KBM-7 (cell line): Measurements from ENCODE around the gene CLTCL1.
"Not testable (repeated sequence)": the region's sequence is repeated elsewhere in the genome, so short reads cannot be mapped to it uniquely, and the experiment has no call there.

Experiments used
- DNase-seq: peaks from one replicate; pipeline ENCODE4 v3.0.0-alpha.2; 2015
- in situ Hi-C: fragments of 300-500 bp; cut with MboI; formaldehyde crosslinking; loops from 2 replicates; pipeline ENCODE4 v1.14.3; 2020; ENCODE audit warnings: low sequenced_read_pairs, low pct_unique_long_range_greater_than_20kb, mixed read lengths

The CLTCL1 gene

DNA sequence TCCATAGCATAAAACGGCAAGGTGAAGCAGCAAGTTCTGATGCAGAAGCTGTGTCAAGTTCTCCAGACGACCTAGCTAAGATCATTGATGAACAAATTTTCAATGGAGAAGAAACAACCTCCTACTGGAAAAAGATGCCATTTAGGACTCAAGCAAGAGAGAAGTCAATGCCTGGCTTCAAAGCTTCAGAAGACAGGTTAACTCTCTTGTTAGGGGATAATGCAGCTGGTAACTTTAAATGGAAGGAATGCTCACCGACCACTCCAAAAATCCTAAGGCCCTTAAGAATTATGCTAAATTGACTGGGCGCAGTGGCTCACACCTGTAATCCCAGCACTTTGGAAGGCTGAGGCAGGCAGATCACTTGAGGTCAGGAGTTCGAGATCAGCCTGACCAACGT is 31.3 kb downstream of the CLTCL1 start:
- DNase-seq, result no peak
- in situ Hi-C loops, result no loop called here

DNA sequence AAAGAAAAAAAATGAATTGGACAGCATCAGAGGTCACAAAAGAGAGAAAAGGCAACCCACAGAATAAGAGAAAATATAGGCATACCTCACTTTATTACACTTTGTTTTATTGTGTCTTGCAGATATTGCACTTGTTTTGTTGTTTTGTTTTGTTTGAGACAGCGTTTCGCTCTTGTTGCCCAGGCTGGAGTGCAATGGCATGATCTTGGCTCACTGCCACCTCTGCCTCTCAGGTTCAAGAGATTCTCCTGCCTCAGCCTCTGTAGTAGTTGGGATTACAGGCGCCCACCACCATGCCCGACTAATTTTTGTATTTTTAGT is 32.6 kb downstream of the CLTCL1 start:
- in situ Hi-C loops, DNase-seq: not testable (repeated sequence)

DNA sequence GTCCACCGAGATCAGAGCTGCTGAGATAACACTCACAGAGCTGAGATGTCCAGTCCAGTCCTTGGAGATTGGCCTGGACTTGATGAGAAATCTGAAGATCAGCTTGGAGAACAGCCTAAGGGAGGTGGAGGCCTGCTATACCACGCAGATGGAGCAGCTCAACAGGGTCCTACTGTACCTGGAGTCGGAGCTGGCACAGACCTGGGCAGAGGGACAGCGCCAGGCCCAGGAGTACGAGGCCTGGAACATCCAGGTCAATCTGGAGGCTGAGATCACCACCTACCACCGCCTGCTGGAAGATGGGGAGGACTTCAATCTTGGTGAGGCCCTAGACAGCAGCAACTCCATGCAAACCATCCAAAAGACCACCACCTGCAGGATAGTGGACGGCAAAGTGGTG is 33.1 kb downstream of the CLTCL1 start:
- in situ Hi-C loops, result no loop called here
- no peak for DNase-seq

DNA sequence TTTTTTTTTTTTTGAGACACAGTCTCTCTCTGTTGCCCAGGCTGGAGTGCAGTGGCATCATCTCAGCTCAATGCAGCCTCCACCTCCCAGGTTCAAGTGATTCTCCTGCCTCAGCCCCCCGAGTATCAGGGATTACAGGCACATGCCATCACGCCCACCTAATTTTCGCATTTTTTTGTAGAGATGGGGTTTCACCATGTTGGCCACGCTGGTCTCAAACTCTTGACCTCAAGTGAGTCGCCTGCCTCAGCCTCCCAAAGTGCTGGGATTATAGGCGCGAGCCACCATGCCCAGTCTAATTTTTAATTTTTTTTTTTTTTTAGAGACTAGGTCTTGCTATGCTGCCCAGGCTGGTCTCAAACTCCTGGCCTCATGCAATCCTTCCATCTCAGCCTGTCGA is 35.2 kb downstream of the CLTCL1 start:
- DNase-seq, in situ Hi-C loops: not testable (repeated sequence)

DNA sequence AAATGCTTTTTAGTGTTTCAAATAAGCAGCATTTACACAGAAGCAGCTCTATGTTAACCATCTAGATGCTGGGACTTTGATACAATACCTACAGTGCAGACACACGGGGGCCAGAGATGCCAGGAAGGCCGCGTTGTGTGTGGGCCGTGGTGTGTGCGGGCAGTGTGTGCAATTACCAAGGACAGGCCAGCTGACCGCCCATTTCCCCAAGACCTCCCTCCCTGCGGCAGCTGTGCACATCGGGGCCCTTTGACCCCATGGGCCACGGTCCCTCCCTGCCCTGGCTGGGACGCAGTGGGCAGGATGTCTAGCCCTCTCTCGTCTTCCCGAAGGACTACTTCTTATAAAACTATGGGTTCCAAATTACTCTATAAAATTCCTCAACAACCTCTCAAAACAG is 38.4 kb downstream of the CLTCL1 start:
- in situ Hi-C loops, result no loop called here
- DNase-seq, result no peak

DNA sequence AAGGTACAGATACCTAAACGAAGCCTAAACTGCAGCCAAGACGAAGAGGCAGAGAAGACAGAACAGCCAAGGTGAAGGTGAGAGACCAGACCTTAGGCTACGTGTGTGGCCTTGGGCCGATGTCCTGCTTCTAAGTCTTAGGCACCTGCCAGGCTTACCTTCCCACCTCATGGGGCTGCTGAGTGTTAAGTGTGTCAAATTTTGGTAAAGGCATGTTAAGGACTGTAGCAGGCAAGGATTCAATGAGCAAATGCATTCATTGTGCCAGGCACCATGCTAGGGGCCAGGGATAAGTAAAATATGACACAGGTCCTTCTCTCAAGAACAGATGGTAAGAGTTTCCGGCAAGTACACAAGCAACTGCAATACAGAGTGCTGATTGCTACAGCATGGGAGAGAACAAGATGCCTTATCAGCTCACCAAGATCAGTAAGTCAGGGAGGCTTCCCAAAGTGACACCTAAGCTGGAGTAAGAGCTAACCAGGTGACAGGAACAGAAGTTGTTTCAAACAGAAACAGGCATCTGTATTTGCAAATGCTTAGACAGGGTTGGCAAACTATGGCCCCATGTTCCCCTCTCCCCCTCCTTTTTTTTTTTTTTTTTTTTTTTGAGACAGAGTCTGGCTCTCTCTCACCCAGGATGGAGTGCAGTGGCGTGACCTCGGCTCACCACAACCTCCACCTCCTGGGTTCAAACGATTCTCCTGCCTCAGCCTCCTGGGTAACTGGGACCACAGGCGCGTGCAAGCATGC is 46.7 kb downstream of the CLTCL1 start:
- in situ Hi-C loops, result no loop called here
- DNase-seq, result no peak

DNA sequence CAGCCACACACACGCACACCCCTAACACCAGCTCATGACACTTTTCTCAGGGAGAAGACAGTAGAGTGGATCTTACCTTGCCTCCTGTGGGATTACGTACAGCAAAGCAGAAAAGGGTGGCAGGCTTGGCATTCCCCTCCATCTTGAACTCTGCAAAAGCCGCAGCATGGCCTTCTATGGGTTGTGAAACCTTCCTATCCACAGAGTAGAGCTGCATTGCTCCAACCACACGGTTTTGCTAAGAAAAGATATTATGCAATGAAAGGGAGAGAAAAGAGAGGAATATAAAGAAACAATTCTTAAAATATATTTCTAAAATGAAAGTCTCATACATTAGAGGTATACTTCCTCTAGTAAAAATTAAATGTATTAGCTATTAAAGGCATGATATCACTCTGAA is 48.8 kb downstream of the CLTCL1 start:
- no peak for DNase-seq
- in situ Hi-C loops, result no loop called here

DNA sequence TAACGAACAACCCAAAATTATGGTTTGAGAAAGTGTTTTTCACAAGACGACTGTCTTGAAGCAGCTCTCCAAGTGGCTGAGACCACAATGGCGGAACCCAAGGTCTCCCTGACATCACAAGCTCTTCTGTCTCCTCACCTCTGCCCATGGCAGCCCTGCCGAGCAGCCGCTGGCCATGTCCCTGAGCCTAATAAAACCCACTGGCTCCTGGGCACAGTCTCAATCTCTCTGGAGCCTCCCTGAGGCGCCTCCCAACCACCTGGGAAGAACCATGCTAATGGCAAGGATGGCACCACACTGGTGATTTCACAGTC is 50.0 kb downstream of the CLTCL1 start:
- in situ Hi-C loops, result no loop called here
- DNase-seq, result no peak

DNA sequence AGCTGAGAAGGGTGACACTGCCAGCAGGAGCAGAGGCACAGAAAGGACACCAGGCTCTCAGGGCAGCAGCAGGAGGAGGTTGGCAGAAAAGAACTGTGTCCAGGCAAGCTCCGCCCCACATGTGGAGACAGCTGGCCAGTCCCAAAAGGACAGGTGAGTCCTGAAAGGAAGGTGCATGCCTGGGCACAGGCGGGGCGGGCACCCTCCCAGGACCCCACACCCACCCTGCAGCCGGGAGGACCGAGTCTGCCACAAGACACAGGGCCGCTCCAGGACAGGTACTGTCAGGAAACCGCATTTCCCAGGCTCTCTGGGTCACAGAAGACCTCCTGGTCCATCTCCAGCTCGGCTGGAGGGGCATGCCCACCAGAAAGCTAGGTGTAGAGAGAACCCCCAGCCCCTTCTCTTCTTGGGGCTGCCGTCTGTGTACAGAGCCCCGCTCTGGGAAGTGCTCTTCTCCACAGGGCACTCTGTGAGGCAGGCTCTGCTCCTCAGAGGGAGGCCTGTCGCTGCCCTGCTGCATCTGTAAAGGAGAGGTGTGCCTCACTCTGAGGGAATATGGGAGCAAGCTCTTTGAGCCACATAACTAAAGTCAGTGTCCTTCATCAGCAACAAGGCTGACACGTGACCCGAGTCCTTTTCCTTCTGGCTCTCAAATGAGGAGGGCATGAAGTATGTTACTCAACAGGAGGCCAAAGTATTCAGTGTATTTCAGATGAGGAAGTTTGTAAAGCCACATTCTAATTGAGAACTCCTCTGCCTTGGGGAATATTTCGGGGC is 50.5 kb downstream of the CLTCL1 start:
- in situ Hi-C loops, result no loop called here
- no peak for DNase-seq

DNA sequence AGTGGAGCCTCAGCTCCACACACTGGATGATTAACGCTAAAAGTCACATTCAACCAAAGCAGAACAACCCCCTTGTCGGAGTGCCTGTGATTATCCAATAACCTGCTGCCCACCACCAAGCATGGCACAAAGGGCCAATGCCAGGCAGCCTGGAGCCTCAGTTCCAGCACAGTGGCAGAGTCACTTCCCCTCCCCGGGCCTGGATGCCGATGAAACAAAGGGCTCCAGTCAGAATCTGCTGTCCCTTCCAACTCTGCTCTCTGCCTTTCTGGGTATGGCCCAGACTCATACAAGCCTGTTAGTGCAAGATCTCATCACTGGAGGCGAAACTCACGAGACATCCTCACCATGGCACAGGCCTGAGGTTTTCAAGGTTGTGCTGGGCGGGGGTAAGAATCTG is 52.1 kb downstream of the CLTCL1 start:
- in situ Hi-C loops, result no loop called here

DNA sequence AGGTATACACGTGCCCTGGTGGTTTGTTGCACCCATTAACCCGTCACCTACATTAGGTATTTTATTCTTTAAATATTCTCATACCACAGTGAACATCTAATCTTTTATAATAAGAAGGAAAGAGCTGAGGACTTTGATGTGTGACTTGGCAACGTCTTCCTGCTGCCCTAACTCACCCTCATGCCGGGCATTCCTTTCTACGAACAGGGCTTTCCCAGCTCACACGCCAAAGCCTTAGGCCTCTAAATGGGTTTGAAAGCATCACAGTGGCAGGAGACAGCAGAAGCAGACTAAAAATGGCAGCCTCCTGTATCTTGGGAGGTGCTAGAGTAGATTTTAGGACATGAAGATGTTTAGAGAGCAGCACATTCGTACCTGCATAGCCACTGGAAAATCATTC is 52.6 kb downstream of the CLTCL1 start:
- in situ Hi-C loops, result no loop called here

More for the DNA sequence above, 52.1 kb downstream of the CLTCL1 start:
- DNase-seq, result no peak

DNA sequence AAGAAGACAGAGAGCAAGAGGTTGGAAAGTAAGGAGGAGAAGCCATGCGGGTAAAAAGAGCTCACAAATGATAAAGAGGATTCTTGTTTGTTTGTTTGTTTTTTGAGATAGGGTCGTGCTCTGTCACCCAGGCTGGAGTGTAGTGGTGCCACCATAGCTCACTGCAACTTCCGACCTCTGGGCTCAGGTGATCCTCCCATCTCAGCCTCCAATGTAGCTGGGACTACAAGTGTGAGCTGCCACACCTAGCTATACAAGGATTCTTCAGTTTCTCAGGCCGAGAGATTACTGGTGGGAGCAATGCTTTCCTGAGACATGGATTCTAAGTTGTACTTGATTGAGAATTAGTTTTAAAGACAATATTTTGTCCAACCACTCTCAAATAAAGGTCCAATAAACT is 55.6 kb downstream of the CLTCL1 start:
- no peak for DNase-seq
- in situ Hi-C loops, result no loop called here

More for the DNA sequence above, 52.6 kb downstream of the CLTCL1 start:
- DNase-seq, result no peak

DNA sequence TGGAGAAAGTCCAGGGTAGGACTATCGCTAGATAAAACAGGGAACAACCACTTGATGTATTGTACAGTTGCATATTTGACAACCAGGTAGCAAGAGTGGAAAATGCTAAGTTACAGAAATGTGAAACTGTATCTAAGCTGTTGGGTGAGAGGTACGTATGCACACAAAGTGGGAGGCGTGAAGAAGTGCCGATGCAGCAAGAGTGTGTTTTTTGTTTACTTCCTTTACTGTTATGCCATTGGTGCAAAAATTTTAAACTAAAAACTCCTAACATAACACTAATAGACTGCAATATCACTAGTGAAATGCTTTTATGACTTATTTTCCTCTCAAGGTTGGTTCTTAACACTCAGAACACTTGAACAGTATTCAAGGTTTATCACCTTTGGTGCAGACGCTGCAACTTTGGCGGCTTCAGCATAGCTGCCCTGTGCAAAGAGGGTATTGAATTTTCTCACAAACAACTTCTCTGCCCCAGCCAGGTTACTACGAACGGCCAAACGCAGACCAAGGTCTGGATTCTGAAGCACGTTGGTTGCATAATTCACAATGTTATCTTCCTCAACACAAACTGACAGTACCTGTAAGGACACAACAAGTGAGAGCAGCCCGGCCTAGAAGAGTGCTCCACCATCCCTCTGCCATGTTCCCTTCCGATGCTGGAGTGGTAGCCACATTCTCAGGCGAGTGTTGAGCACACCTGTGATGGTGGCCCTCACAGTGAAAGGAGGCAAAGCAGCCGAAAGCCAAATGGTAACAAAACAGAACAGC is 57.2 kb downstream of the CLTCL1 start:
- no peak for DNase-seq
- in situ Hi-C loops, result no loop called here

DNA sequence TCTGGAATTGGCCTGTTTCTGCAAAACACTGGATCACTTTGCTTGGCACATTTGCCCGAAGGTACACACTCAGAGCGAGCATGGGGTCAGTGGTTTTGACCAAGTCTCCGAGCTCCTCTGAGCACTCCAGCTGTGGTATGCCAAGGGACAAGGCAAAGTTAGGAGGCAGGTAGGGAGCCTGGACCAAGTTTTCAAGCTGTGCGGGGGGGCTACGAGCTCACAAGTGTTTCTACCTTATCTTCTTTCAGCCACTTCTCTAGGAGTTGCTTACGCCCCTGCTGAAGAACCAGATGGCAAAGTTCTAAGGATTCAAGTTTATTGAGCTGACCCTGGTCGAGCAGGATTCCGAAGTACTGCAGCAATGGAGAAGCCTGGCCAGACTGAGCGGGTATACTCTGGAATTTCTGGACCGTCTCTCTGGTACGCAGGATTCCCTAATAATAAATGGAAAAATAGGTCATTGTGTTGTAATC is 58.3 kb downstream of the CLTCL1 start:
- in situ Hi-C loops, result no loop called here
- no peak for DNase-seq

DNA sequence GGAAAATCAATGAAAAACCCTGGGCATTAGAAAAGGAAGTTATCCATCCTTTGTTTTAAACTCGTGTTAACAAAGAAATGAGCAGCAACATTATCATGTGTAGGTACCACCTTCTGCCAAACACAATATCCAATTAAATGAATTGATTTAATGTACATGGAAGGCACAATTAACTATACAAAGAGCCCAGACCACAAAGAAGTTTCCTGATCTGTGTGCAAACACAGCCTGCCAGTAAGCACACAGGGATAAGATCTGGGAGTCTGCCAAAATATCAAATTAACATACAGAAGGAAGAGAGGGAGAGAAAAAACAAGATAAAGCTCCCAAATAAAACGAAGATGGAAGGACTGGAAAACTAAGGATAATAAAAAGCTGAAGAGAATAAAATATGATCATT is 58.9 kb downstream of the CLTCL1 start:
- no peak for DNase-seq
- in situ Hi-C loops, result no loop called here

DNA sequence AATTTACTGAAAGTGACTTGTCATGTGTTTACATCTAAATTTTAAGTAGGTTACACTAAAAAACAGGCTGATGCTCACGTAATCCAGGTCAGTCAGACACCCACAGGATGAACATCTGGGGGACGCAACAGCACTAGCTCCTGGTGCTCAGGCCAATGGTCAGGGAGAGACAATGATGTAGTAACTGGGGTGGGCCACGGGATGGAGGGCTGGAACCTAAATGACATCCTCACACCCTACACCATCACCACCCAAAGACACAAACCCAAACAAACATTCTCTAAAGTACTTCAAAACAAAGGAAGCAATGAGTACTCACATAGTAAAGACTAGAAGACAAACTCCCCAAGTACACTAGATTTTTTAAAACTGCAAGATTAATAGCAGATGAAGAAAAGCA is 59.5 kb downstream of the CLTCL1 start:
- DNase-seq, result no peak
- in situ Hi-C loops, result no loop called here

DNA sequence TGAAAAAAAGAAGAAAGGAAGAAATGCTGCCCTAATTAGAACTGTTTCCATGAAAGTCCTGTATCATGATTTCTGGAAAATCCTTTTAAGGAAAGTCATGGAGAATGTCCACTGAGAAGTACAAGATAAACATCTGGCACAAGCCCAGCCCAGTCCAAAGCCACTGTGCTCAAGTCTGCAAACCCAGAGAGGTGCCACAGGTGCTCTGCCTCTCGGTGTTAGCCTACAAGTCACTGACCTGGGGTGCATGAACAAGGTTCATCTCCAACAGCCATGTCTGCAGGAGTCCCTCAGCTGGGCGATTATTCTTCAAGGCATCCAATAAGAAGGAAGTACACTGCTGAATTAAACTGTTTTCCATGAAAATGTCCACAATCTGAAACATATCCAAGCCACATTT is 61.9 kb downstream of the CLTCL1 start:
- in situ Hi-C loops, result no loop called here
- DNase-seq, result no peak

DNA sequence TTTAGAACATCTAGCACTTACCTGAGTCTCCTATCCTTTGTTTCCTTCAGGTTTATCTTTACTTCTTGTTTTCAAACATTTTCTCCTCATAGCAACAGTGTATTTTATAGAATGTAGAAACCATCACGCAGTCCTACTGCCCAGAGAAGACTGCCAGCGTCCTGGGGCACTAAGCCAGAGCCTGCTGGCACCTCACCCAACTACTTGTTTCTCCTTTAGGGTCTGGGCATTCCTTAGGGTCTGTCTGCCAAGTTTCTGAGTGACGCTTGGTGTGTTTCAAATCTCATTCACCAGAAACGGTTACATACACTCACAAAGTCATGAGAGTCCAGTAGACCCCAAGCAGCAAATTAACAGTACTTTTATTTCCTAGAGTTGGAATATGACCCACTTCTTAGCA is 63.3 kb downstream of the CLTCL1 start:
- DNase-seq, result no peak
- in situ Hi-C loops, result no loop called here

DNA sequence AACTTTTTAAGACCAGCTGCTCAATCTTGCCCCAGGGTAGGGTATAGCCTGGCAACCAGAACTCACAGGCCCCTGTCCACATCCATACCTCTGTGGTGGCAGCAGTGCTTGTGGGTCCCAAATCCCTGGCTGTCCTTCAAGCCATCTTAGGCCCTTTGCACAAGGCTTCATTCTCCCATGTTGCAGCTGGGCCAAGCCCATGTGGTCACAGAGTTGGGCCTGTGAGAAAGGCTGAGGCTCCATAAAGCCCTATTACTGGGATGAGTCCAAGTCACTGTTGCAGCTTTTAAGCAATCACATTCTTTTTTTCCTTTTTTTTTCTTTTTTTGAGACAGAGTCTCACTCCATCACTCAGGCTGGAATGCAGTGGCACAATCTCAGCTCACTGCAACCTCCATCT is 65.1 kb downstream of the CLTCL1 start:
- in situ Hi-C loops, result no loop called here
- DNase-seq, result no peak

DNA sequence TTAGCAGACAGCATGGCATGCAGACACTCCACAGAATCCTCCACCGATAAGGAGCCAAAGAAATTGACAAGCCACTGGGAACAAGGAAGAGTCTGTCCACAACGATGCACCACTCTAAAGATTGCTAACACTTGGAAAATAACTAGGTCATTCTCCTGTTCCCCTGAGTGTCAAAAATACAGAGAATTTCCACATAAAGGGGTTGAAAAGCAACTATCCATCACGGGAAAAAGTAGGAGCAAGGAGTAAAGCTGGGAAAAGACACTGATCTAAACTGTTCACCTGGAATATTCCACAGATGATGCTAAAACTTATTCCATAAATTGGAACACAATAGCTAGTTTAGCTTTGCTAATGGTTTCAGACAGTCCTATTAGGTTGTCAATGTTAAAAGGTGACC is 66.0 kb downstream of the CLTCL1 start:
- no peak for DNase-seq
- in situ Hi-C loops, result no loop called here
